UCSD-AML1 (cell line): ENCODE measurements around the gene PPP2R3A.
"Not testable (repeated sequence)": the region's sequence is repeated elsewhere in the genome, so short reads cannot be mapped to it uniquely, and the experiment has no call there.

ENCODE experiments used
- DNase-seq: peaks from one replicate; lab custom pipeline; 2025; ENCODE audit not compliant: unreplicated experiment; lab: John Stamatoyannopoulos, UW

Gene PPP2R3A

DNA sequence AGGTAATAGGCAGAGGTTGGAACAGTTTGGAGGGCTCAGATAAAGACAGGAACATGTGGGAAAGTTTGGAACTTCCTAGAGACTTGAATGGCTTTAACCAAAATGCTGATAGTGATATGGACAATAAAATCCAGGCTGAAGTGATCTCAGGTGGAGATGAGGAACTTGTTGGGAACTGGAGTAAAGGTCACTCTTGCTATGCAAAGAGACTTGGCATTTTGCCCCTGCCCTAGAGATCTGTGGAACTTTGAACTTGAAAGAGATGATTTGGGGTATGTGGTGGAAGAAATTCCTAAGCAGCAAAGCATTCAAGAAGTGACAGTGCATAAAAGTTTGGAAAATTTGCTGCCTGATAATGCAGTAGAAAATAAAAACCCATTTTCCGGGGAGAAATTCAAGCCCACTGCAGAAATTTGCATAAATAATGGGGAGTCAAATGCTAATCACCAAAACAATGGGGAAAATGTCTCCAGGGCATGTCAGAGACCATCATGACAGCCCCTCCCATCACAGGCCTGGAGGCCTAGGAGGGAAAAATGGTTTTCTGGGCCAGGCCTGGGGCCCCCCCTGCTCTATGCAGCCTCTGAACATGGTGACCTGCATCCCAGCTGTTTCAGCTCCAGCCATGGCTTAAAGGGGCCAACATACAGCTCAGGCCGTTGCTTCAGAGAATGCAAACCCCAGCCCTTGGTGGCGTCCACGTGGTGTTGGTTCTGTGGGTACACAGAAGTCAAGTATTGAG, 118.3 kb downstream of the PPP2R3A start:
- not testable (repeated sequence) for DNase-seq

DNA sequence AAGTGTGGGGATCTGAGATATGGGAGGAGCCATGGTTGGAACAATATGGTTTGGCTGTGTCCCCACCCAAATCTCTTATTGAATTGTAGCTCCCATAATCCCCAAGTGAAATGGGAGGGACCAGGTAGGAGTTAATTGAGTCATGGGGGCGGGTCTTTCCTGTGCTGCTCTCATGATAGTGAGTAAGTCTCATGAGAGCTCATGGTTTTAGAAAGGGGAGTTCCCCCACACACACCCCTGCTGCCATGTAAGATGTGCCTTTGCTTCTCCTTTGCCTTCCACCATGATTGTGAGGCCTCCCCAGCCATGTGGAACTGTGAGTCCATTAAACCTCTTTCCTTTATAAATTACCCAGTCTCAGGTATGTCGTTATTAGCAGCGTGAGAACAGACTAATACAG, 119.5 kb downstream of the PPP2R3A start:
- DNase-seq, result not testable (repeated sequence)

DNA sequence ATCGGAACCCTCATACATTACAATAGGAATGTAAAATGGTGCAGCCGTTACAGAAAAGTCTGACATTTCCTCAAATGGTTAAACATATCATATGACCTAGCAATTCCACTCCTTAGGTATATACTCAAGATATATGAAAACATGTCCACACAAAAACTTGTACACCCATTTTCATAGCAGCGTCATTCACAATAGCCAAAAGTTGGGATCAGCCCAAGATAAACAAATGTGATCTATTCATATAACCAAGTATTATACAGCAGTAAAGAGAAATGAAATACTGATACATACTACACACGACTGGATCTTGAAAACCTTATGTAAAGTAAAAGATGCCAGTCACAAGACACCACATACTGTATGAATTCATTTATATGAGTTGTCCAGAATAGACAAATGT, 128.2 kb downstream of the PPP2R3A start:
- no peak for DNase-seq

DNA sequence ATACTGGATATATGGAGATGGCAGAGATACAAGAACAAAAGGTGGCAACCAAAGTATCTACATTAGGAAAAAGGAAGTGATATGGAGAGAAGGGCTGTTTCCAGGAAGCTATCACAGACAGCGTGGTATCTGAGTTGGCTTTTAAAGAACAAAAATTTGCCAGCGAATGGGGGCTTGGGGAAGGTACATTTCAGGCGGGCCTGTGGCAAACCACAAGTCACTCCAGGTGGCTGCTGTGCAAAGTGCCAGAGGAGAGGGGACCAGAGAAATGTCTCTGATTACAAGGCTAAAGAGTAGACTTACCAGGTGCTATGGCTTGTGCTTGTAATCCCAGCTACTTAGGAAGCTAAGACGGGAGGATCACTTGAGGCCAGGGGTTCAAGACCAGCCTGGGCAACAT, 139.5 kb downstream of the PPP2R3A start:
- no peak for DNase-seq

DNA sequence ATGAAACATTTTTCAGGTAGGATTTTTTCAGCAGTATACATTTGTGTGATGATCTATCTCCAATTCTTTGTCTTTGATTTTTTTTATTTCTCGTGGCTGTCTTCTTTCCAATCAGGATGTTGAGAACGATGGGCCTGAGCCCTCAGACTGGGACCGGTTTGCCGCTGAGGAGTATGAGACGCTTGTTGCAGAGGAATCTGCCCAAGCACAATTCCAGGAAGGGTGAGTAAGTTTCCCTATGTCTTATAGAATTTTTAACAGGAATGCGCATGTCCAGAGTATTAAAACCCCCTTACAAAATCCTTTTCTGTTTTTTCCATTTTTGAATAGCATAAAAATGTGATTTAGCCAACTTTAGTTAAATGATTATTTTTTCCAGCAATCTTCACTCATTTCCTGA, 140.6 kb downstream of the PPP2R3A start:
- DNase-seq, result no peak

DNA sequence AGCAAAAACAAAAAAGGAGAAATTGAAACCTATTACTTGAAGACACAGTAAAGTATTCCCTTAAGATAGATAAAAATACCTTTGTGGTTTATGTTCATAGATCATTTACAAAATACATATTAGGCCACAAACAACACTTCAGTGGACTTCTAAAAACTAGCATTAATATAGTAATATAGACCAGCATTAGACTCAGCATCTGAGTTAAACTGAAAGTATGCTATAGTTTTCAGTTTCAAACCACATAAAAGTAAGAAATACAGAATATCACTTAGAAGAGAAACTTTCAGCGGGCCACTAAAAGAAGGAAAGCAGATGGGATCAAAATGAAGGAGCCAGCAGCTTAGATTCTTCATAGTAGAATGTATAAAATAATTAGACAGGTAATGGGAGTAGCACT, 144.0 kb downstream of the PPP2R3A start:
- DNase-seq, result no peak

DNA sequence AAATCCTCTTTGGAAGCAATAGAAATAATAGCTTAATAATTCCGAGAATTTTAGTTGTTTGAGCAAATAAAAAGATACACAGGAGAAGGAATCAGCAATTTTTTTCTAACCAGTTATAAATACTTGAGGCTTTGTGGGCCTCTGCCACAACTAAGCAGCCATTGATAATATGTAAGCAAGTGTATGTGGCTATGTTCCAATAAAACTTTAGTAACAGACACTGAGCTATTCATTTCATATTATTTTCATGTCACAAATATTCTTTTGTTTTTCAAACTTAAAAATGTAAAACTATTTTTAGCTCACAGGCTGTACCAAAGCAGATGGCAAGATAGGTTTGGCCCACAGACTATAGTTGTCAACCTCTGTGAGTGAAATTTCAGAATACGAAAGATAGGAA, 145.0 kb downstream of the PPP2R3A start:
- DNase-seq, result no peak

DNA sequence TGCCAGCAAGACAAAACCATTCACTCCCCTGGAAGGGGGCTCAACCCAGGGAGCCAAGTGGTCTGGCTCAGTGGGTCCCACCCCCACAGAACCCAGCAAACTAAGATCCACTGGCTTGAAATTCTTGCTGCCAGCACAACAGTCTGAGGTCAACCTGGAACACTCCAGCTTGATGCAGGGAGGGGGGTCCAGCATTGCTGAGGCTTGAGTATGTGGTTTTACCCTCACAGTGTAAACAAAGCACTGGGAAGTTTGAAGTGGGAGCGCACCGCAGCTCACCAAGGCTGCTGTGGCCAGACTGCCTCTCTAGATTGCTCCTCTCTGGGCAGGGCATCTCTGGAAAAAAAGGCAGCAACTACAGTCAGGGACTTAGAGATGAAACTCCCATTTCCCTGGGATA, 148.9 kb downstream of the PPP2R3A start:
- no peak for DNase-seq

DNA sequence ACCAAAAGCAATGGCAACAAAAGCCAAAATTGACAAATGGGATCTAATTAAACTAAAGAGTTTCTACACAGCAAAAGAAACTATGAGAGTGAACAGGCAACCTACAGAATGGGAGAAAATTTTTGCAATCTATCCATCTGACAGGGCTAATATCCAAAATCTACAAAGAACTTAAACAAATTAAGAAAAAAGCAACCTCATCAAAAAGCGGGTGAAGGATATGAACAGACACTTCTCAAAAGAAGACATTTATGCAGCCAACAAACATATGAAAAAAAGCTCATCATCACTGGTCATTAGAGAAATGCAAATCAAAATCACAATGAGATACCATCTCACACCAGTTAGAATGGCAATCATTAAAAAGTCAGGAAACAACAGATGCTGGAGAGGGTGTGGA, 153.8 kb downstream of the PPP2R3A start:
- not testable (repeated sequence) for DNase-seq

DNA sequence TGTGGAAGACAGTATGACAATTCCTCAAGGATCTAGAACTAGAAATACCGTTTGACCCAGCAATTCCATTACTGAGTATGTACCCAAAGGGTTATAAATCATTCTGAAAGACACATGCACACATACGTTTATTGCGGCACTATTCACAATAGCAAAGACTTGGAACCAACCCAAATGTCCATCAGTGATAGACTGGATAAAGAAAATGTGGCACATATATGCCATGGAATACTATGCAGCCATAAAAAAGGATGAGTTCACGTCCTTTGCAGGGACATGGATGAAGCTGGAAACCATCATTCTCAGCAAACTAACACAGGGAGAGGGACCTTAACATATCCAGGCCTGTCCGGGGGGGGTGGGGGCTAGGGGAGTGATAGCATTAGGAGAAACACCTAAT, 154.3 kb downstream of the PPP2R3A start:
- DNase-seq, result not testable (repeated sequence)

DNA sequence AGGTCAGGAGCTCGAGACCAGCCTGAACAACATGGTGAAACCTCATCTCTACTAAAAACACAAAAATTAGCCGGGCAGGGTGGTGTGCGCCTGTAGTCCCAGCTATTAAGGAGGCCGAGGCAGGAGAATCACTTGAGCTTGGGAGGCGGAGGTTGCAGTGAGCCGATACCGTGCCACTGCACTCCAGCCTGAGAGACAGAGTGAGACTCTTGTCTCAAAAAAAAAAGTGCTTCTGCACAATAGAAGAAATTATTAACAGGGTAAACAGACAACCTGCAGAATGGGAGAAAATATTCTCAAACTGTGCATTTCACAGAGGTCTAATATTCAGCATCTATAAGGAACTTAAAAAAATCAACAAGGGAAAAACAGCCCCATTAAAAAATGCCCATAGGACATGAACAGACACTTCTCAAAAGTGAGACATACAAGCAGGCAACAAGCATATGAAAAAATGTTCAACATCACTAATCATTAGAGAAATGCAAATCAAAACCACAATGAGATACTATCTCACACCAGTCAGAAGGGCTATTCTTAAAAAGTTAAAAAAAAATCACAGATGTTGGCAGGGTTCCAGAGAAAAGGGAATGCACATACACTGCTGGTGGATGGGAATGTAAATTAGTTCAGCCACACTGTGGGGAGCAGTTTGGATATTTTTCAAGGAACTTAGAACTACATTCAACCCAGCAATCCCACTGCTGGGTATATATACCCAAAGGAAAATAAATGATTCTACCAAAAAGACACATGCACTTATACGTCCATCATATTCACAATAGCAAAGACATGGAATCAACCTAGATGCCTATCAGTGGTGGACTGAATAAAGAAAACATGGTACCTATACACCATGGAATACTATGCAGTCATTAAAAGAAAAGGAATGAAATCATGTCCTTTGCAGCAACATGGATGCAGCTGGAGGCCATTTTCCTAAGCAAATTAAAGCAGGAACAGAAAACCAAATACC, 155.1 kb downstream of the PPP2R3A start:
- DNase-seq, result no peak

DNA sequence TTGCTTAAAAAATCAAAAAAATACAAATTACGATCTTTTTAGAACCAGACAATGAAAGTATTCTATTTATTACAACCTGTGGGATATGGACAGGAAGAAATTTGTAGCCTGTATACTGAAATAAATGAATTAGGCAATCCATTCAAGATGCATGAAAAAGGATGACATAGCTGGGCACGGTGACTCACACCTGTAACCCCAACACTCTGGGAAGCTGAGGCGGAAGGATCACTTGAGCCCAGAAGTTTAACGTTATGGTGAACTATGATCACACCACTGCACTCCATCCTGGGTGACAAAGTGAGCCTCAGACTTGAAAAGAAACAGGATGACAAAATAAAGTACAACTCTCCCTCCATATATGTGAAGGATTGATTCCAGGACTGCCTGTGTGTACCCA, 156.5 kb downstream of the PPP2R3A start:
- no peak for DNase-seq

DNA sequence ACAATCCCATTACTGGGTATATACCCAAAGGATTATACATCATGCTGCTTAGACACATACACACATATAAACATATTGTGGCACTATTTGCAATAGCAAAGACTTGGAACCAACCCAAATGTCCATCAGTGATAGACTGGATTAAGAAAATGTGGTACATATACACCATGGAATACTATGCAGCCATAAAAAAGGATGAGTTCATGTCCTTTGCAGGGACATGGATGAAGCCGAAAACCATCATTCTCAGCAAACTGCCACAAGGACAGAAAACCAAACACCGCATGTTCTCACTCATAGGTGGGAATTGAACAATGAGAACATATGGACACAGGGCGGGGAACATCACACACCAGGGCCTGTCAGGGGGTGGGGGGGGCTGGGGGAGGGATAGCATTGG, 166.1 kb downstream of the PPP2R3A start:
- not testable (repeated sequence) for DNase-seq

DNA sequence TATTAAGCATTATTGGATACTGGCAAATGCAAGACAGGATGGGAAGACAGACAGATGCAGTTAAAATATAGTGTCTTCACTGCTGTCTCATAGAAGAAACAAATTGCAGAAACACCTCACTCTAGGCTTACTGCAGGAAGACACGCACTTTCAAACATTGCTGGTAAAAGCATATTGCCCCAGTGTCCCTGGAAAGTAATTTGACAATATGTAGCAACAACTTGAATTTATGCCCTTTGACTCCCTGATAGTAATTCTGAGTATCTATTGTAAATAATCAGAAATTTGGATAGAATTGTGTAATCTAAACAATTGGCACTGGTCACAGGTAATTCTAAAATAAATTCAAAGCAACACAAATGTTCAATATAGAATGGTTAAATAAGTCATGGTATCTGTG, 168.6 kb downstream of the PPP2R3A start:
- no peak for DNase-seq

DNA sequence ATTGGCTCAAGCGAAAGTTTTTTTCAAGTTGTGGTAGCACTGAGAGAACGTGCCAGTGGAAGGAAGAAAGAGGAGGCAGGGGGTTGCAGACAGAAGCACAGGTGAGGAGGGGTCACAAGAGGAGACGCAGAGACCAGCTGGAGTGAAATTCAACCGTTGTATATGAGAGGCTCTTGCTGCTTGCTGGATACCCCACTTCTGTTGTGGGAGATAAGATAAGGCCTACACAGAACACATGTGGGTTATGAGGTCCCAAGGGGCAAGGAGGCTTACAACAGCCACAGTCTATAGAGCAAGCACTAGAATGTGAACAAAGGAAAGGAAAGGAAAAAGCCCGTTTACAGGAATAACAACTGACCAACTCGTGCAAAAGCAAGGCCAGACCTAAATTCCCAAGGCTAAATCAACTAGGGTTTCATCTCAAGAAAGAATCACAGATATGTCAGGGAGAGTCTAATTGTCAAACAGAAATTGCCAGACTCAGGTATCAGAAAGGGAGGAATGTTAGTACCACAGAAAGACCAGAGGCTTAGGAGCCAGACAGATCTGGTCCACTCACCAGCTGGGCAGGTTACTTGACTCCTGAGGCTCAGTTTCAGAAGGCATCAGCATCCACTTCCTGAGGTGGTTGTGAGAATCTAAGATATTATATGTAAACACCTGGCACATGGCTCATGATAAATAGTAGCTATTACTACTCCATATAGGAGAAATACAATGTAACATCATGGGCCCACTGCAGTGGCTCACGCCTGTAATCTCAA, 169.7 kb downstream of the PPP2R3A start:
- DNase-seq, result no peak

DNA sequence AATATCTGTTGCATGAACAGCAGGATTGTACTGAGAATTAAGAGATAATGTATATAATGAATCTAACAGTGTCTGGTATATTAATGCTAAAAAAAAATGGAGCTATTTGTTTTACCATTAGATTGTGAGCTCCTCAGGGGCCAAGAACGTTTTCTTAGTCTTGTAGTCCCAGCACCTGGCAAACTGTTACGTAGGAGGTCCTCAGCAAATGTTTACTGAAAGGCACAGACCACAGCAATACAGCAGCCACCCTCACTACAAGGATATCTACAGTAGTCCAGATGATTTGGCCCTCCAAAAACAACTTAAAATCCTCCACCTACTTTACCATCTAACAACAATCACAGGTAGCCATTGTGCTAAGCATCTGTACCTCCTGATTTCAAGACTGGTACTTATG, 170.9 kb downstream of the PPP2R3A start:
- DNase-seq, result no peak

DNA sequence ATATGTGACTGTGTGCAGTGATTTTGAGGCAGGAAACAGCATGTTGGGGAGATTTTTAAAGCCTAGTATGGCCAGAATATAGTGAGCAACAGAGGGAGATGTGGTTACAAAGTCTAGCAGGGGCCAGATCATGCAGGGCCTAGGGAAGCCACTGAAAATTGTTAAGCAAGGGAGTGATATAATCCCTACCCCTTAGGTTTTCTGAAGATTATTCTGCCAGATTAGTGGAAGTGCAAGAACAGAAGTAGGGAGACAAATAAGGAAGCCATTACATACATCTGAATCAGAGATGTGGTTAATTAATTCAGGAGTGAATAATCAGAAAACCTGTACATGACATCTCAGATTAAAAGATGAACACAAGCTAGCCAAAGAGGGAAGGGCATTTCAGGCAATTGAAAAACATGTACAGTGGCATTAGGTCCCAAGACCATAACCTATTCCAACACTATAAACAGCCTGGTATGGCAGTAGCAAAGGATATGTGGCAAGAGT, 175.8 kb downstream of the PPP2R3A start:
- no peak for DNase-seq

DNA sequence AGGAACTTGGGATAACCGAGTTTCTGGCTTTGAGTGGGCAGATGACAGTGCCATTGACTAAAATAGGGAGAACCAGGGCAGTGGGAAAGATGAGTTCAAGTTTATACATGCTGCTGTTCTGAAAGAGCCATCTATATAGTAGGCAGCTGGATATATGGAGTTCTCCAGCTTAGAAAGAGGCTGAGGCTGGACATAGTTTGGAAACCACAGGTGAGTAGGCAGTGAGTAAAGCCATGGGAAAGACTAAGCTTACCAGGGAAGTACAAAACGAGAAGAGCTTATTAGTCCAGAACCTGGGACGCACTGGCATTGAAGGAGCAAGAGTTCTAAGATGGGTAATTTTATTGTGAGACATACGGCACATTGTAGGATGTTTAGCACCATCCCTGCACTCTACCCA, 176.4 kb downstream of the PPP2R3A start:
- DNase-seq, result no peak

DNA sequence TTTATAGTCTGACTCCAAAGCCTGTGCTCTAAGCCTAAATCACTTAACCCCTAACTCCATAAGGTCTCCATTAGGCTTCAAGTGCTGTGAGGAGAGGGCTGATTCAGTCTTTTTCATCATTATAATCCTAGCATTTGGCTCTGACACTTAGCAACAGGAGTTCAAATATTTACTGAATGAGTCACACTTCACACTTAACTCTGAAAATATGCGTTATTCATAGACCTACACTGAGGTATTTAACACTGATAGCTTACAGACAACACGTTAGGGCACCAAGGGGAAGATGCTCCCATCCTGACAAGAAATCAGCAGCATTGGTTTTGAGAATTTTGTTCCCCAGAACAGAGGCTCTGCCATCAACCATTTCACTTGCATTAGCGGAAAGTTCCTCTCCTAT, 177.1 kb downstream of the PPP2R3A start:
- DNase-seq, result no peak

DNA sequence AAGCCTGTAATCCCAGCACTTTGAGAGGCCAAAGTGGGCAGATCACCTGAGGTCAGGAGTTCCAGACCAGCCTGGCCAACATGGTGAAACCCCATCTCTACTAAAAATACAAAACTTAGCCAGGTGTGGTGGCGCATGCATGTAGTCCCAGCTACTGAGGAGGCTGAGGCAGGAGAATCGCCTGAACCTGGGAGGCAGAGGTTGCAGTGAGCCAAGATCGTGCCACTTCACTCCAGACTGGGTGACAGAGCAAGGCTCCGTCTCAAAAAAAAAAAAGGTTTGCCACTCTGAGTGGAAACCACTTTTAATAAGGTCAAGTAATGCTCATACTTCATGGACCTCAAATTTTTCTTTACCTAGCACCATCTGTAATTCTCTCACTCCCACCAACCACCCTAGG, 178.9 kb downstream of the PPP2R3A start:
- not testable (repeated sequence) for DNase-seq
